ENCODE measurements around the gene LRRC49.

DNA sequence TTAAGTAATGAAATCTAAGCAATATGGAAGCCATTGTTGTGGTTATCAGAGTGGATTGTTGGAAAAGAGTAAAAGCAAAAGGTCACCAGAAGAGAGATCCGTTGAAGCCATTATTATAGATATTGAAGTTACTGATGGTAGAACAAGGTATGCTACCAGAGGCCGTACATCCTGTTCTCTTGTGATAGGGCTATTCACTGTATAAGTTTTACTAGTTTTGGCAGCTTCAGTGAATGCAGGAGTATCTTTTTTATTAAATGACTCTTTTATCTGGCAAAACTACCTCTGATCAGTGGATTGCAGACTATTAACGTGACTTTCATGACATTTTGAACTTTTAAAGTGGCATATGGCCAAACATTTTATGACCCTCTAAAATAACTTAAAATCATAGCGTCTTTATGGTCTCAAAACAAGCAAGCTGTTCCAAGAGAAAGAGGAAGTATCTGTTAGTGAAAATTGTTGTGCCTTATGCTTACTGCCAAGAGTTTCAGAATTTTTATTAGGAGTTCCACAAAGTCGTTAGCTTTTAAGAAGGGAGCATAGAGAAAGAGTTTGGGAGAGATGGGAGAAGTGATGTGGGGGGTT lies 102.9 kb downstream of the LRRC49 start:
- TF ChIP-seq CTCF (IDR thresholded peaks at IDR 0.05; ENCODE audit: low read depth, low read length): no peak
- TF ChIP-seq EZH2phosphoT487 (IDR thresholded peaks at IDR 0.05; ENCODE audit: low read depth): no peak
